ENCODE measurements around the gene MRPS25.

DNA sequence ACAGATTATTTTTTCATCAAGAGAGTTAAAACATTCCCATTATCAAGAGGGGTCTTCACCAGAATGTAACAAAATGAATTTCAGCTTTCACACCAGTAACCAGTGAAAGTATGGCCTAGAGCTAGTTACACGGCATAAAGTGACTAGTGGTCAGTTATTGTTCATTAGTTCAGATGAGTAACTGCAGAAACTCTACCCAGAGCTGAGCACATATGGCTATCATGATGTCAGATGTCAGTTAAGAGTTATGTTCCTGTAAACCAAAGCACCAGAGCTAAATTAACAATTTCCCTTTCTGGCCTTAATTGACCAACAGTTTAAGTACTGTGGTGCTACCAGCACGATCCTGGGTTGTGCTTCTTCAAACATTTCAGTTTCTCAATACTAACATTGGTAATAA is 6.6 kb upstream of the MRPS25 start:
- TF ChIP-seq ZNF274 (IDR thresholded peaks at IDR 0.05; ENCODE audit: low read depth, low read length) (no peak), YY1 (IDR thresholded peaks at IDR 0.05; ENCODE audit: insufficient read depth, insufficient read length) (no peak), SUZ12 (IDR thresholded peaks at IDR 0.05; ENCODE audit: extremely low read depth, insufficient read depth, insufficient read length) (no peak)
